ENCODE data around the gene COL17A1.

Gene COL17A1

GRCh38 chr10:104049504-104050250 is 36.0 kb downstream of the COL17A1 start:
- DNase-seq: no peak

DNA sequence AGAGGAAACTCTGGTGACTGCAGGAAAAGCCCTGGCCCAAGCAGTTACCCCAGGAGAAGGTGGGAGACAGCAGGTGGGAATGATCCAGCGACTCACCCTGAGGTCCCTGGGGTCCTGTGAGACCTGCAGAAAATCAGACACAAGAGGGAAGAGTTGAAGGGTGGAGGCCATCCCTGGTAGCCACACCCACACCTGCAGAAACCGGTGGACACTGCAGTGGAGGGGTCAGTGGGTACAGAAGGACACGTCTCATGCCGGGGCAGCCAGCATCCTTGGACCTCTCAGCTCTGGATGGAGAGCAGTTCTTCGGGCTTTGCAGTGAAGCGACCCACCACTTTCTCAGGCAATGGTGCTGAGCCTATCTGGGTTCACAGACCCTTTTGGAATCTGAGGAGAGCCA is 39.0 kb downstream of the COL17A1 start:
- DNase-seq: no peak

DNA sequence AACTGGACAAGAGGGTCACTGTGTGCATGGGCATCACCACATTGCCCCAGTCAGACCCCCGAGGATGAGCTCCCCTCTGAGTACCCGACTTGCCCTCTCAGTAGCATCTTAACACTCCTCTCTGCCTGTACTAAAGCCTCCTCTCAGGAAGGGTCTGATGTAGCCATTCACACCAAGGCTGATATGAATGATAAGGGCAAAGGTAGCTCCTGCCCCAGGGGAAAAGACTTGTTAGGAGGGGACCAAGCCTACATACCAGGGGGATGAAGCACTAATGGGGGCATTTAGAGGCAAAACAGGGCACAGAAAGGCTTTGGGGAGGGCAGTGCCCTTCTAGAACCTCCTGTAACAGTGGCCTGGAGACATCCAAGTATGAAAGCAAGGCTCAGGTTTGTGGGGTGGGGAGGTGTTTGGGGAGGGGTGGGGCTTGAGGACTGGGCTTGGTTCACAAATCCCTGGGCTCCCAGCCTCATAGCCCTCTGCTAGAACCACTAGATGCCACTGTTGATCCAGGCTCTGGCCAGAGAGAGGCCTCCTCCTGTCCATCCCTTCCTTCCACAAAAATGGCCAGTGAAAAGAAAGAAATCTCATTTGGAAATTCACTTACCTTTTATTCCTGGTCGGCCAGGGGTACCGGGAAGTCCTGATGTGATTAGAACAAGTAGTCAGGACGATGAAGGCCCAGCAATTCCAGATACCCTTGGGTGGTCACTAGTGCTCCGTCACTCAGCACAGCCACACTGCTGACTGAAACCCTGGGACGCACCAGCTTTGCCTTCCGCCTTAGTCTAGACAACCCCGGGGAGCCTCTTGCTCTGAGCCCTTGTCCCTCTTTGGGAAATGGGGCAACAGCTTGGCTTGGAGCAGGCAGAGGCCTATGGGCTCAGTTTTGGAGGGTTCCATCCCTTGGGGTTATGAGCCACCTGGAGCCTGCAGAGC is 40.3 kb downstream of the COL17A1 start:
- DNase-seq: no peak

GRCh38 chr10:104043854-104044253 is 41.8 kb downstream of the COL17A1 start:
- no peak for DNase-seq

DNA sequence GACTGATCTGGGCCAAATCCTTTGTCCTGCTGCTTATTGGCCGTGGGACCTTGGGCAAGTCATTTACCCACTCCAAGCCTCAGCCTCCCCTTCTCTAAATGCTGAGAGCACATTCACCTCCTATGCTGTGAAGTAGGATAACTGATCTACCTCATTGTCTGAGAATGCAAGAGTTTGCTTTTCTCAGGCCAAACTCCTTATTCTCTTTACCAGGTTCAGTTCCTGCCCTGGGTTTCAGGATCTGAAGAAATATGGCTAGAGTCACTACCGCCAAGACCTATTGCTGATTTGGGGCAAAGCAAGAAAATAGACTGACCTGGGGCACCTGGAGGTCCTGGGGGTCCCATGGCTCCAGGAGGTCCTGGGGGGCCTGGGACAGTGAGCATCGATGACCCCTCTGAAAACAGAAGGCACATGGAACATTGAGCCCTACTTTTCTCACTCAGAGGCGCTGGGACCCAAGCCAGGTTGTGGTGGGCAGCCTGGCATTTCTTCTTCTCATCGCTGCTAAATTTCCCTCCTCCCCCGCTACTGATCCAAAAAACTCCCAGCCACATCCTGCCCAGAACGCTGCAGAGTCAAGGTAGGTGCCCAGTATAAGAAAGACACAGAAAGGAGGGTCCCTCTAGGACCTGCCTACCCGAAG is 42.4 kb downstream of the COL17A1 start:
- no peak for DNase-seq

GRCh38 chr10:104041891-104042535 is 43.7 kb downstream of the COL17A1 start:
- DNase-seq: no peak

GRCh38 chr10:104040862-104041789 is 44.6 kb downstream of the COL17A1 start:
- DNase-seq: no peak

DNA sequence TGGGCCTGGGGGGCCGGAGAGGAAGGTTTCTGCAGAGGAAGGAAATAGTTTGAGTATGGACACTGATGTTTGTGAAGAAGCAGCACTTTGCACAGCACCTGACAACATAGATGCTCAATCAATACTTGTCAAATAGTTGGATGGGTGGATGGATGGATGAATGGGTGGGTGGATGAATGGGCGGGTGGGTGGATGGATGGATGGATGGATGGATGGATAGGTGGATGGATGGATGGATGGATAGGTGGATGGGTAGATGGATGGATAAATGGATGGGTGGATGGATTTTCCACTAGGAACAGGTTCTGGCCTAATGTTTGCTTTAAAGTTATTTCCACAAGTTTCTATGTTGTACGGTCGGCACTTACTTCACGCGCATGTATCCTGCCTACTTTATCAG is 45.3 kb downstream of the COL17A1 start:
- DNase-seq: no peak

DNA sequence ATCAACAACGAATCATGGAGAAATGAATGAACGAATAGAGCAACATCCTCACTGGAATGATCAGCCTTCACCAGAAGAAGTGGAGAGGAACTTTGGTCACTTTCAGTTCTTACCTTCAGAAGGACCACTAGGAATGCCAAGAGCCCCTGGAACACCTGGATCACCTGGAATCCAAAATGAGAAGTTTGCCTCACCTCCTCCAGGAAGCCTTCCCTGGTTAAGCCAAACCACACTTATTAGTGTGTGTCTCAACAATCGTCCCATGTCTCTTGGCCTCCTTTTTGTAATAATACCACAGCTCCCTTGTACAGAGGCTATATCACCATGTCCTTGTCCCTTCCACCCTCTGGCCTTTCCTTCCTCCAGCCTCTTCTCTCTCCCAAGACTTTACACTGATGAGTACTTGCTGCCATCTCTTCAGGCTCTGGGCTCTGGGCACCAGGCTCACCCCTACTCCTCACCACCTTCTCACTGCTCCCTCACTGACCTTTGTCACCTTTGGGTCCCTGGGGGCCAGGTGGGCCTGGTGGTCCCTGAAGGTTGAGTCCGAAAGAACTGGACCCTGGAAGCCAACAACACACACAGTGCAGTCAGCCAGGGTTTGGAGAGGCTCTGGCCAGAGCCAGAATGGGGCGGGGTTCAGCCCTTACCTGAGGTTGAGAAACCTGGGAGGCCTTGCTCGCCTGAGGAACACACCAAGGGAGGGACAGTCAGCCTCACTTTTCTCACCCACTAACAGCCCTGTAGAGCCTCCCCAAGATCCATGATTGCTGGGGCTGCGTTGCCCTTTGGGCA is 46.5 kb downstream of the COL17A1 start:
- no peak for DNase-seq

- no peak for DNase-seq
These were observed 47.1 kb downstream of the COL17A1 start for GRCh38 chr10:104038537-104038936.

- DNase-seq: no peak
These were observed 48.3 kb downstream of the COL17A1 start for GRCh38 chr10:104037261-104037951.

- no peak for DNase-seq
These were observed 49.0 kb downstream of the COL17A1 start for GRCh38 chr10:104036518-104037260.

DNA sequence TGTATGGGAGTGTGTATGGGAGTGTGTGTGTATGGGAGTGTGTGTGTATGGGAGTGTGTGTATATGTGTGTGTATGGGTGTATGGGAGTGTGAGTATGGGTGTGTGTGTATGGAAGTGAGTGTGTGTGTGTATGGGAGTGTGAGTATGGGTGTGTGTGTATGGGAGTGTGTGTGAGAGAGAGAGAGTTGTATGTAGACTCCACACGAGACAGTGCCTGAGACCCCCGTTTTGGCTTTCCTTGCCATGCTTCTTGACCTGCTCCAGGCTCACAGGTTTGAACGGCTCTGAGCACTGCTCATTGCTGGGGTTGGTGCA is 49.7 kb downstream of the COL17A1 start:
- no peak for DNase-seq

DNA sequence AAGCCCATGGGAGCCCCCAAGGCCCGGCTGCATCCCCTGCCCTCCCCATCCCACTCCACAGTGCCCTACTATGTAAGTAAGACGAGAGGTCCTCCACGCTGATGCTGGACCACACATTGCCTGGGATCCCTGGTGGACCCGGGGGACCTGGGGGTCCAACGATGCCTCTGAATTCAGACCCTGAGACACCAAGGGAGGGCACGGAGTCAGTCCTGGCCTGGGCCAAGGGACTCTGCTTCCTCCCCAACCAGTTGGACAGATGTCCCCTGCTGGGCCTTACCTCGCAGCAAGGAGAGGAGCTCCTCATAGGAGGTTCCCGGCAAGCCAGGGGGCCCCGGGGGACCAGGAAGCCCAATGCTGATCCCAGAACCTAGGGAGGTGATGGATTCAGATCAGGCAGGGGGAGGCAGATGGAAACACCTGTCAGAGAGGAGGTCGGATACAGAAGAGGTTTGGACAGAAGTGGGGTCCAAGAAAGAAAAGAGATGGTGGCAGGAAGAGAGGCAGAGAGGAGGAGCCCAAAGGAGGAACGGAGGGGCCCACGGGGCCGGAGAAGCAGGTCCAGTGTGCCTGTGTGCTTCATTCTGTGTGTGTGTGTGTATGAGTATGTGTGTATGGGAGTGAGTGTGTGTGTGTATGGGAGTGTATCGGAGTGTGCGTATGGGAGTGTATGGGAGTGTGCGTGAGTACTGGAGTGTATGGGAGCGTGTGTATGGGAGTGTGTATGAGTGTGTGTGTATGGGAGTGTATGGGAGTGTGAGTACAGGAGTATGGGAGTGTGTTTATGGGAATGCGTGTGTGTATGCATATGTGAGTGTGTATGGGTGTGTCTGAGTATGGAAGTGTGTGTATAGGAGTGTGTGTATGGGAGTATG is 50.2 kb downstream of the COL17A1 start:
- no peak for DNase-seq

DNA sequence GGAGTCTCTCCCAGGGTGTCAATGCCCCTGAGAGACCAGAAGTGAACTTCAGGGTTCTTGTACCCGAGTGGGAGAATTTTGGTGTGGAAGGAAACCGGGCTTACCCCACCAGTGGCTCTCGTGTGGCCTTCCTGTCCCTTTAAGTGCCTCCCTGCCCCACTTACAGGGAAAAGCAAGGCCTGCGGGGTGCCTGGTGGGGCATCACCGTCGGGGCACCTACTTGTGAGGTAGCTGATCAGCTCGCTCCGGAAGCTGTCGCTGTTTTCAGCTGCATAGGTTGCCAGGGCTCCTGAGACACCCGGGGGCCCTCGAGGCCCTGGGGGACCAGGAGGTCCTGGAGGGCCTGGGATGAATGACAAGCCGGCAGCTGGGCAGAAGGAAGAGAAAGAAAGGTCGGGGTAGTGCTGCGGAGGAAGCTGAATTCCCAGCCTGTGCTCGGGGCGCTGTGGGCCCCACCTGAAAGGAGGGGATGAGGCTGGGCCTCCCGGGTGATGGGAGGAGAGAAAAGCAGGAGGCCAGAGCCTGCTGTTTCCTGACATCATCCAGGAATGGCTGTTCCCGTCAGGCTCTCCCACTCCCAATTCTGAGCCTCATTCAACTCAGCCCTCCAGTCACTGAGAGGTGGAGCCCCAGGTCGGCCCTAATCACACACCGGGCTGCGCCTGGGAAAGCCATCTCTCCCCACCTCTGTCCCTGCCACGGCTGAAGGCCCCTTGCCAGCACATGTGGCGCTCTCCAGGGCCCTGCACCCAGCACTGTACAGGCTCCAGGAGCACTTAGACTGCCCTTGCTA is 51.1 kb downstream of the COL17A1 start:
- no peak for DNase-seq

DNA sequence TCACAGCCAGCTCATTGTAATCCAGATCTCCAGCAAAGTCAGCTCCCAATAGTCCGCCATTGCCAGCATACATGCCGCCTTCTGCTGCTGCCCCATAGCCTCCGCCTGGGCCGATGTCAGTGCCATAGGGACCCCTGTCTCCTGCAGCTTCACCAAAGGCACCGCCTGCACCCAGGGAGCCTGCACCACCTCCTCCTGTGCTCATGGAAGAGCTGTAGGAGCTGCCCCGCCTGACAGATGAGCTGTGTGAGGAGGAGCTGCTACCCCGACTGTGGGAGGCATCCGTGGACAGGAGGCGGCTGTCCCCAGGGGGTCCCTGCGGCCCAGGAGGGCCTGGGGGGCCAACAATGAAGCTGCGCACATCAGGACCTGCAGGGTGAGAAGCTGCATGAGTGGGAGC is 51.7 kb downstream of the COL17A1 start:
- no peak for DNase-seq

GRCh38 chr10:104033401-104033930 is 52.2 kb downstream of the COL17A1 start:
- DNase-seq: no peak

All from T-helper 1 cell (primary cell).